ENCODE measurements around the gene HELLS. TPM values are rescaled to one million over a fixed set of nuclear protein-coding genes. Genes with fewer than 3 reads are reported as not detected.
"Not testable (repeated sequence)": the region's sequence is repeated elsewhere in the genome, so short reads cannot be mapped to it uniquely, and the experiment has no call there.

HELLS gene
- total RNA-seq, 2 experiments from 2014 or later, result 146 to 148 TPM

DNA sequence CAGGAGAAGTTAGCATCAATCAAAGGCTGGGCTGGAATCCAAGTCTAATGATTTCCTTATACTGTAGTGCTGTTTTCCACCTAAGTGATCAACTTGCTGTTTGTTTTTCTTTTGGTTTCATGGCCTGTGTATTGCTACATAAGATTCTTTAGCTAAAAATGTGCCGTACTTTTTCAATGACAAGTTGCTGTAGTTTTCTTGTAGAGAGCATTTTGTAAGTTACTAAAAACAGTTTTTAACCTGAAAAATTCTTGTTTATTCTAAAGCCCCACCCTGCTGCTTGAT lies 1.3 kb downstream of the HELLS start:
- intact Hi-C loops (cut with micrococcal nuclease), result no loop called here
- TF ChIP-seq, protein P1, sequence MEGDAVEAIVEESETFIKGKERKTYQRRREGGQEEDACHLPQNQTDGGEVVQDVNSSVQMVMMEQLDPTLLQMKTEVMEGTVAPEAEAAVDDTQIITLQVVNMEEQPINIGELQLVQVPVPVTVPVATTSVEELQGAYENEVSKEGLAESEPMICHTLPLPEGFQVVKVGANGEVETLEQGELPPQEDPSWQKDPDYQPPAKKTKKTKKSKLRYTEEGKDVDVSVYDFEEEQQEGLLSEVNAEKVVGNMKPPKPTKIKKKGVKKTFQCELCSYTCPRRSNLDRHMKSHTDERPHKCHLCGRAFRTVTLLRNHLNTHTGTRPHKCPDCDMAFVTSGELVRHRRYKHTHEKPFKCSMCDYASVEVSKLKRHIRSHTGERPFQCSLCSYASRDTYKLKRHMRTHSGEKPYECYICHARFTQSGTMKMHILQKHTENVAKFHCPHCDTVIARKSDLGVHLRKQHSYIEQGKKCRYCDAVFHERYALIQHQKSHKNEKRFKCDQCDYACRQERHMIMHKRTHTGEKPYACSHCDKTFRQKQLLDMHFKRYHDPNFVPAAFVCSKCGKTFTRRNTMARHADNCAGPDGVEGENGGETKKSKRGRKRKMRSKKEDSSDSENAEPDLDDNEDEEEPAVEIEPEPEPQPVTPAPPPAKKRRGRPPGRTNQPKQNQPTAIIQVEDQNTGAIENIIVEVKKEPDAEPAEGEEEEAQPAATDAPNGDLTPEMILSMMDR (IDR thresholded peaks at IDR 0.05), result no peak
- POLR2A ChIA-PET, result interaction anchor here (0.6 to 1.8 kb wide), 5 partner anchors 9 to 1578 kb away, joined by 3 to 4 read pairs (median 3); no protein-coding TSS in a partner anchor
- Mint-ChIP-seq H3K4me1 (ENCODE audit: low read depth) (peaks cover 14% of the 10 kb centered on the region), H3K27ac (peak overlapping the region; percentile 95), H3K4me3 (peak overlapping the region; percentile 96), H3K9me3 (no peaks in the 10 kb centered on the region), H3K36me3 (ENCODE audit: low read depth) (peaks cover 32% of the 10 kb centered on the region), H3K27me3 (no peaks in the 10 kb centered on the region)
- CTCF ChIA-PET, result interaction anchor here (1.0 kb wide), 1 partner anchor 9 kb away, joined by 3 read pairs; no protein-coding TSS in a partner anchor
- ATAC-seq (no peak), DNase-seq (no peak)

DNA sequence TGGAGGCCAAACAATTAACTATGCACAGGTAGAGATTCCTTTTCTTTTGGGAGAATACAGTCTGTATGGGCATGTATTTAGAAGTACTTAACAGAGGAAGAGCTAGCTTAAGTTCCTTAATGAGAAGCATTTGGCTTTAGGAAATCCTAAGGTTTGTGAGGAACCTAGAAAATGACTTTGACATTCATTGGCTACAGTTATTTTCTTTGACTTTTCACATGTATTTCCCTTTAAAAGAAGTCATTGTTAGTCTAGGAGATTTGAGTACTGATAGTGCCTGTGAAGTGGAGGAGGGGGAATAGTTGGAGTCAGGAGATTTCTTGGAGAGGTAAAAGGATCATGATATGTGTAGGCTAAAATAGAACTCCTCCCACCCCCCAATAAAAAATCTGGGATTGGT lies 3.6 kb downstream of the HELLS start:
- Mint-ChIP-seq H3K36me3 (ENCODE audit: low read depth) (peaks cover 37% of the 10 kb centered on the region), H3K4me1 (ENCODE audit: low read depth) (peaks cover 14% of the 10 kb centered on the region), H3K4me3 (no peak overlapping the region), H3K9me3 (no peaks in the 10 kb centered on the region), H3K27ac (no peak overlapping the region), H3K27me3 (no peaks in the 10 kb centered on the region)
- ChIA-PET POLR2A (interaction anchor here (1.0 to 1.4 kb wide), 3 partner anchors 11 to 52 kb away, joined by 3 to 4 read pairs (median 3); no protein-coding TSS in a partner anchor), CTCF (no interaction called here)
- no peak for ATAC-seq
- TF ChIP-seq, protein P1 (IDR thresholded peaks at IDR 0.05), result no peak
- intact Hi-C loops (cut with micrococcal nuclease), result no loop called here
- no peak for DNase-seq

DNA sequence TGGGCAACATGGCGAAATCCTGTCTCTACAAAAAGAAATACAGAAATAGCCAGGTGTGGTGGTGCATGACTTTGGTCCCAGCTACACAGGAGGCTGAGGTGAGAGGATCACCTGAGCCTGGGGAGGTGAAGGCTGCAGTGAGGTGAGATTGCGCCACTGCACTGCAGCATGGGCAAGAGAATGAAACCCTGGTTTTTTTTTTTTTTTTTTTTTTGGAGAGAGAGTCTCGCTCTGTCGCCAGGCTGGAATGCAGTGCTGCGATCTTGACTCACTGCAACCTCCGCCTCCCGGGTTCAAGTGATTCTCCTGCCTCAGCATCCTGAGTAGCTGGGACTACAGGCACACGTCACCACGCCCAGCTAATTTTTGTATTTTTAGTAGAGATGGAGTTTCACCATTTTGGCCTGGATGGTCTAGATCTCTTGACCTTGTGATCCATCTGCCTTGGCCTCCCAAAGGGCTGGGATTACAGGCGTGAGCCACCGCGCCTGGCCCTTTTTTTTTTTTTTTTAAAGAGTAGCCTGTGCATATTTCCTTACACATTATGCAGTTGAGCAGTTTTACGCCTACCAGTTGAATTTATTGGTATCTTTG lies 22.2 kb downstream of the HELLS start:
- H3K4me1 Mint-ChIP-seq (ENCODE audit: low read depth); CTCF ChIA-PET; DNase-seq; H3K27ac Mint-ChIP-seq; H3K4me3 Mint-ChIP-seq; H3K27me3 Mint-ChIP-seq; intact Hi-C loops (cut with micrococcal nuclease); H3K9me3 Mint-ChIP-seq; ATAC-seq: not testable (repeated sequence)
- H3K36me3 Mint-ChIP-seq (ENCODE audit: low read depth), result peaks cover 55% of the 10 kb centered on the region
- POLR2A ChIA-PET, result interaction anchor here (0.6 to 3.1 kb wide), 3 partner anchors 12 to 1767 kb away, joined by 3 to 11 read pairs (median 3); no protein-coding TSS in a partner anchor

DNA sequence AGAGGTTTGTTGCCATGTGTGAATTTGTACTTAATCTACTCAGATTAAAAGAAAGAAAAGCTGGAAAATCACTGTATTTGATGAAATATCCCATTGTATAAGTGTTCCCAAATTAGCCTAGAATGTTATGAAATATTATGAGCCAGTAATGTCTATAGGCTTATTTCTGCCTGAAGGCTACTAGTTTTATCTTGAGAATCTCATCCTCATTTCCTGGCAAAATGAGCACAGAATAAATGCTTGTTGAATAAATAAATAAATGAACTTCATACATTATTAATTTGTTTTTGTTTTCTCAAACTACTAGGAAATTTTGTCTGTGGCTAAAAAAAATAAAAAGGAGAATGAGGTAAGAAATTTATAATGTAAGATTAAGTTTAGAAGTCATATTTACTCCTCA lies 25.5 kb downstream of the HELLS start:
- Mint-ChIP-seq H3K4me3 (no peak overlapping the region), H3K27ac (no peak overlapping the region), H3K36me3 (ENCODE audit: low read depth) (peaks cover 61% of the 10 kb centered on the region), H3K4me1 (ENCODE audit: low read depth) (no peaks in the 10 kb centered on the region), H3K9me3 (no peaks in the 10 kb centered on the region), H3K27me3 (no peaks in the 10 kb centered on the region)
- ChIA-PET CTCF (no interaction called here), POLR2A (interaction anchor here (0.8 to 0.9 kb wide), 3 partner anchors 9 to 25 kb away, joined by 3 read pairs; partner anchors contain the start of gene HELLS)
- intact Hi-C loops (cut with micrococcal nuclease), result no loop called here
- TF ChIP-seq, protein P1 (IDR thresholded peaks at IDR 0.05), result no peak
- DNase-seq (no peak), ATAC-seq (no peak)

DNA sequence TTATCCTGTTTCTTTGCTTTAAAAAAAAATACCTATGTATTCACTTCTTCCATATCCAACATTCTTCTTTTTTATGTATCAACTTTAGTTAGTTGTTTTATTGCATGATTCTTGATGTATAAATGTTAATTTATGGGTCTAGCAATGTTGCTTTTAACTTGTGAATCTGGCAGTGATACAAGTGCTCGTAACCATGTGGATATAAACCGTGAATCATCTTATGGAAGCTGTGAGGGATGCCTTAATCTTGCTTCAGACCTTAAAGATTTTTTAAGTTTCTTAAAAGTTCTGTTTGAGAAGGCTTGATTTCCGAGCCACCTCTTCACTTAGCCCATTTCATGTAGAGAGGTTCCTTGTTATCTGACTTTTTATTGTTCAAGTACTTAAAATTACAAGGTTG lies 25.9 kb downstream of the HELLS start:
- no peak overlapping the region for H3K27ac Mint-ChIP-seq
- intact Hi-C loops (cut with micrococcal nuclease), result no loop called here
- CTCF ChIA-PET, result no interaction called here
- no peaks in the 10 kb centered on the region for H3K9me3 Mint-ChIP-seq
- TF ChIP-seq, protein P1 (IDR thresholded peaks at IDR 0.05), result no peak
- H3K36me3 Mint-ChIP-seq (ENCODE audit: low read depth), result peaks cover 60% of the 10 kb centered on the region
- no peaks in the 10 kb centered on the region for H3K4me1 Mint-ChIP-seq (ENCODE audit: low read depth)
- no peaks in the 10 kb centered on the region for H3K27me3 Mint-ChIP-seq
- DNase-seq, result no peak
- no peak overlapping the region for H3K4me3 Mint-ChIP-seq
- no peak for ATAC-seq
- POLR2A ChIA-PET, result interaction anchor here (0.8 to 0.9 kb wide), 2 partner anchors 9 to 26 kb away, joined by 3 read pairs; partner anchors contain the start of gene HELLS
